Upper lobe of left lung (tissue), 6 donors: ENCODE measurements around the gene APLF. TPM values are rescaled to one million over a fixed set of nuclear protein-coding genes. Genes with fewer than 3 reads are reported as not detected.

ENCODE experiments used
- ATAC-seq, 2 donors: fragments of 200-7000 bp; cut with Tn5 transposase; one replicate each; pipeline ENCODE4 v1.9.1; 2022; ENCODE audit warnings: mild to moderate bottlenecking in 2 of 2, moderate library complexity in 2 of 2; ENCODE audit not compliant: low FRiP score in 2 of 2
- DNase-seq, 2 donors: peaks; one replicate each; pipeline ENCODE4 v3.0.0-alpha.2; 2019 to 2020
- H3K27ac ChIP-seq, 4 donors: fragments of 200-600 bp; sonication (generic); one replicate each; pipeline ENCODE4 v1.5.1; 2016 to 2019
- H3K27me3 ChIP-seq, 4 donors: fragments of 200-600 bp; sonication (generic); one replicate each; pipeline ENCODE4 v1.5.1; 2017 to 2019
- H3K36me3 ChIP-seq, 4 donors: fragments of 200-600 bp; sonication (generic); one replicate each; pipeline ENCODE4 v1.5.1; 2016 to 2019
- H3K4me1 ChIP-seq, 4 donors: fragments of 200-600 bp; sonication (generic); one replicate each; pipeline ENCODE4 v1.5.1; 2018 to 2019
- H3K4me3 ChIP-seq, 4 donors: fragments of 200-600 bp; sonication (generic); one replicate each; pipeline ENCODE4 v1.5.1; 2017 to 2019; ENCODE audit warnings: mild to moderate bottlenecking in 2 of 4, moderate library complexity in 1 of 4
- H3K9me3 ChIP-seq, 4 donors: fragments of 200-600 bp; sonication (generic); one replicate each; pipeline ENCODE4 v1.5.1; 2018 to 2019
- CTCF ChIP-seq, 6 experiments: fragments of 450-650 bp in 4 of 6; fragments of 200-600 bp in 2 of 6; sonication (generic) in 2 of 6; IDR thresholded peaks; one replicate each; pipeline ENCODE4 v1.5.1; 2016 to 2019; ENCODE audit warnings: antibody characterized with exemption in 6 of 6
- EP300 ChIP-seq, 4 donors: sonication (generic); formaldehyde crosslinking; IDR thresholded peaks; one replicate each; pipeline ENCODE4 v1.5.1; 2017; ENCODE audit warnings: antibody characterized with exemption in 4 of 4, control low read depth in 2 of 4
- POLR2A ChIP-seq, 4 donors: fragments of 450-650 bp; IDR thresholded peaks; one replicate each; pipeline ENCODE4 v1.5.1; 2016 to 2017; ENCODE audit warnings: antibody characterized with exemption in 4 of 4, mild to moderate bottlenecking in 2 of 4
- POLR2AphosphoS5 ChIP-seq, 2 donors: sonication (generic); formaldehyde crosslinking; IDR thresholded peaks; one replicate each; pipeline ENCODE4 v1.5.1; 2017; ENCODE audit warnings: antibody characterized with exemption in 2 of 2
- WGBS, 2 donors: methylation state at CpG; one replicate each; pipeline ENCODE4 v1.1.5; 2017 to 2018; 5-methylcytosine and 5-hydroxymethylcytosine counted together
- total RNA-seq, 6 donors: library from RNA; depleted of rRNA in 4 of 6; stranded (reverse); fragments of >200 nt in 4 of 6; gene quantifications; one replicate each; pipeline versions ENCODE4 v1.1.0 to v1.2.1, GENCODE V29; 2016 to 2021
- donor health status: DM: no; HTN: no; CAD: no; lungs with moderate emphysema.
- donor health status: DM: no; HTN: yes; CAD: no; lungs with severe emphysema.

APLF gene
- total RNA-seq, 6 donors from 2014 or later, result 3.7 to 5.5 (median 4.7) TPM

GRCh38 chr2:68491582-68491981 lies 24.2 kb downstream of the APLF start:
- Histone ChIP-seq H3K27ac (no peak overlapping the region), H3K36me3 (no peaks in the 10 kb centered on the region), H3K4me1 (peaks cover 0 to 3% (median 0%) of the 10 kb centered on the region in 4 donors), H3K27me3 (no peaks in the 10 kb centered on the region), H3K4me3 (no peak overlapping the region), H3K9me3 (peaks cover 0 to 9% (median 1%) of the 10 kb centered on the region in 4 donors)
- 95 to 97% methylated on average over 1 of the region's 1 CpG for WGBS, 2 donors
- TF ChIP-seq POLR2A (IDR thresholded peaks at IDR 0.05) (no peak), EP300 (IDR thresholded peaks at IDR 0.05) (no peak), CTCF (IDR thresholded peaks at IDR 0.05) (no peak), POLR2AphosphoS5 (IDR thresholded peaks at IDR 0.05) (no peak)
- DNase-seq, result no peak
- ATAC-seq, result no peak

GRCh38 chr2:68499133-68499532 lies 31.7 kb downstream of the APLF start:
- Histone ChIP-seq H3K27me3 (no peaks in the 10 kb centered on the region), H3K36me3 (no peaks in the 10 kb centered on the region)
- ATAC-seq, result no peak

GRCh38 chr2:68500649-68501048 lies 33.3 kb downstream of the APLF start:
- no peaks in the 10 kb centered on the region for H3K36me3 ChIP-seq
- no peak for TF ChIP-seq CTCF (IDR thresholded peaks at IDR 0.05)
- no peak for TF ChIP-seq POLR2A (IDR thresholded peaks at IDR 0.05)
- no peak for TF ChIP-seq EP300 (IDR thresholded peaks at IDR 0.05)
- no peak for TF ChIP-seq POLR2AphosphoS5 (IDR thresholded peaks at IDR 0.05)
- no peaks in the 10 kb centered on the region for H3K27me3 ChIP-seq
- ATAC-seq, result no peak
- WGBS, 2 donors, result 73 to 90% methylated on average over 4 of the region's 4 CpGs
- peaks cover 0 to 15% (median 2%) of the 10 kb centered on the region in 4 donors for H3K9me3 ChIP-seq
- no peak for DNase-seq
- H3K27ac ChIP-seq, result no peak overlapping the region
- H3K4me3 ChIP-seq, result no peak overlapping the region
- H3K4me1 ChIP-seq, result no peaks in the 10 kb centered on the region

More at GRCh38 chr2:68499133-68499532, 31.7 kb downstream of the APLF start:
- H3K9me3 ChIP-seq, result peaks cover 0 to 15% (median 2%) of the 10 kb centered on the region in 4 donors
- DNase-seq, result no peak
- H3K4me3 ChIP-seq, result no peak overlapping the region
- TF ChIP-seq POLR2AphosphoS5 (IDR thresholded peaks at IDR 0.05), result no peak
- H3K27ac ChIP-seq, result no peak overlapping the region
- no peaks in the 10 kb centered on the region for H3K4me1 ChIP-seq

- ATAC-seq, result no peak
- no peaks in the 10 kb centered on the region for H3K4me1 ChIP-seq
- WGBS, 2 donors, result 80 to 88% methylated on average over 5 of the region's 5 CpGs
- H3K27me3 ChIP-seq, result no peaks in the 10 kb centered on the region
- no peak for TF ChIP-seq CTCF (IDR thresholded peaks at IDR 0.05)
- no peak for TF ChIP-seq POLR2AphosphoS5 (IDR thresholded peaks at IDR 0.05)
- no peak for TF ChIP-seq POLR2A (IDR thresholded peaks at IDR 0.05)
- TF ChIP-seq EP300 (IDR thresholded peaks at IDR 0.05), result no peak
- H3K27ac ChIP-seq, result no peak overlapping the region
- H3K4me3 ChIP-seq, result no peak overlapping the region
- DNase-seq, result no peak
- H3K36me3 ChIP-seq, result no peaks in the 10 kb centered on the region
- H3K9me3 ChIP-seq, result peaks cover 0 to 5% (median 0%) of the 10 kb centered on the region in 4 donors
Observed at GRCh38 chr2:68501768-68502167, 34.4 kb downstream of the APLF start.

- no peak for ATAC-seq
- Histone ChIP-seq H3K4me3 (no peak overlapping the region), H3K4me1 (no peaks in the 10 kb centered on the region), H3K36me3 (no peaks in the 10 kb centered on the region), H3K27me3 (no peaks in the 10 kb centered on the region), H3K9me3 (no peaks in the 10 kb centered on the region), H3K27ac (no peak overlapping the region)
- DNase-seq, result no peak
- TF ChIP-seq EP300 (IDR thresholded peaks at IDR 0.05) (no peak), CTCF (IDR thresholded peaks at IDR 0.05) (no peak), POLR2A (IDR thresholded peaks at IDR 0.05) (no peak), POLR2AphosphoS5 (IDR thresholded peaks at IDR 0.05) (no peak)
- WGBS, 2 donors, result 95 to 97% methylated on average over 2 of the region's 2 CpGs
Observed at GRCh38 chr2:68505603-68506159, 38.3 kb downstream of the APLF start.
